Thoracic aorta (tissue), 2 donors: Measurements from ENCODE around the gene RPAP2. TPM values are rescaled to one million over a fixed set of nuclear protein-coding genes. Genes with fewer than 3 reads are reported as not detected.

Experiments used
- ATAC-seq: fragments of 150-250 bp; one replicate; pipeline ENCODE4 v1.8.0; 2017; ENCODE audit warnings: low read depth; ENCODE audit not compliant: insufficient number of reproducible peaks, low FRiP score
- DNase-seq: peaks from one replicate; pipeline ENCODE4 v3.0.0-alpha.2; 2020; ENCODE audit warnings: low spot score
- H3K27ac ChIP-seq, 2 donors: fragments of 200-600 bp; sonication (generic); 1 replicate in 1 of 2; 2 replicates in 1 of 2; pipeline ENCODE4 v1.5.1; 2016; ENCODE audit warnings: mild to moderate bottlenecking in 2 of 2, moderate library complexity in 2 of 2
- H3K27me3 ChIP-seq: fragments of 200-600 bp; sonication (generic); replicated peaks from 2 replicates; pipeline ENCODE4 v1.6.0; 2016; ENCODE audit warnings: mild to moderate bottlenecking; ENCODE audit not compliant: insufficient read depth
- H3K36me3 ChIP-seq: fragments of 200-600 bp; sonication (generic); one replicate; pipeline ENCODE4 v1.5.1; 2016
- H3K4me1 ChIP-seq, 2 donors: fragments of 200-600 bp; sonication (generic); 1 replicate in 1 of 2; 2 replicates in 1 of 2; pipeline versions ENCODE4 v1.5.1 to v1.6.0; 2016; ENCODE audit warnings: low read depth in 2 of 2, mild to moderate bottlenecking in 1 of 2; ENCODE audit not compliant: control insufficient read depth in 1 of 2
- H3K4me3 ChIP-seq: fragments of 200-600 bp; sonication (generic); 2 replicates; pipeline ENCODE4 v1.5.1; 2016; ENCODE audit warnings: mild to moderate bottlenecking
- H3K9me3 ChIP-seq: fragments of 200-600 bp; sonication (generic); 2 replicates; pipeline ENCODE4 v1.5.1; 2016
- total RNA-seq, 2 donors: library from RNA; depleted of rRNA; stranded (reverse); fragments of >200 nt; gene quantifications; one replicate each; pipeline versions ENCODE4 v1.1.0 to v1.2.3, GENCODE V29; 2016
- TF ChIP-seq, protein P1 (sequence below): fragments of 200-600 bp; sonication (generic); IDR thresholded peaks from one replicate; pipeline ENCODE4 v1.5.1; 2019; ENCODE audit warnings: antibody characterized with exemption

Gene RPAP2
- total RNA-seq, 2 donors from 2014 or later, result 7.0 to 11.2 TPM

DNA sequence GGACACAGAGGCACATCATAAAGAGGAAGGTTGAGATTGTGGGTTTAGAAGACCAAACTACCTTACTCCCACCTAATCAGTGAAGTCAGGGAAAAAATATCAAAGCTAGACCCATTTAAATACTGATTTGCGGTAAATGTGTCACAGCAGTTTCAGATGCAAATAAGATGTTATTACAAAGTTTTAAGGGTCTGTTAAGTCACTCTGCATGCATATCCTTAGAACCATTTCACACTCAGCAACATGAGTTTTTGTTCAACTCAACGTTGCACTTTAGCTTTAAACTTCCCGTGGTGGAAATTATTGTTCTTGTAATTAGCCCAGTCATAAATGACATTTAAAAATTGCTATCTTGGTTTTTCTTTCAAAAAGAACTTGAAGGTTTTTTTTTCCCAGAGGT lies 34.8 kb downstream of the RPAP2 start:
- ATAC-seq, result no peak
- no peaks in the 10 kb centered on the region for H3K27me3 ChIP-seq
- H3K27ac ChIP-seq, result no peak overlapping the region
- TF ChIP-seq, protein P1, sequence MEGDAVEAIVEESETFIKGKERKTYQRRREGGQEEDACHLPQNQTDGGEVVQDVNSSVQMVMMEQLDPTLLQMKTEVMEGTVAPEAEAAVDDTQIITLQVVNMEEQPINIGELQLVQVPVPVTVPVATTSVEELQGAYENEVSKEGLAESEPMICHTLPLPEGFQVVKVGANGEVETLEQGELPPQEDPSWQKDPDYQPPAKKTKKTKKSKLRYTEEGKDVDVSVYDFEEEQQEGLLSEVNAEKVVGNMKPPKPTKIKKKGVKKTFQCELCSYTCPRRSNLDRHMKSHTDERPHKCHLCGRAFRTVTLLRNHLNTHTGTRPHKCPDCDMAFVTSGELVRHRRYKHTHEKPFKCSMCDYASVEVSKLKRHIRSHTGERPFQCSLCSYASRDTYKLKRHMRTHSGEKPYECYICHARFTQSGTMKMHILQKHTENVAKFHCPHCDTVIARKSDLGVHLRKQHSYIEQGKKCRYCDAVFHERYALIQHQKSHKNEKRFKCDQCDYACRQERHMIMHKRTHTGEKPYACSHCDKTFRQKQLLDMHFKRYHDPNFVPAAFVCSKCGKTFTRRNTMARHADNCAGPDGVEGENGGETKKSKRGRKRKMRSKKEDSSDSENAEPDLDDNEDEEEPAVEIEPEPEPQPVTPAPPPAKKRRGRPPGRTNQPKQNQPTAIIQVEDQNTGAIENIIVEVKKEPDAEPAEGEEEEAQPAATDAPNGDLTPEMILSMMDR, result no peak
- no peak for DNase-seq
- H3K4me3 ChIP-seq, result no peak overlapping the region
- peaks cover 5% of the 10 kb centered on the region for H3K36me3 ChIP-seq
- H3K9me3 ChIP-seq, result no peaks in the 10 kb centered on the region
- H3K4me1 ChIP-seq, result no peaks in the 10 kb centered on the region

DNA sequence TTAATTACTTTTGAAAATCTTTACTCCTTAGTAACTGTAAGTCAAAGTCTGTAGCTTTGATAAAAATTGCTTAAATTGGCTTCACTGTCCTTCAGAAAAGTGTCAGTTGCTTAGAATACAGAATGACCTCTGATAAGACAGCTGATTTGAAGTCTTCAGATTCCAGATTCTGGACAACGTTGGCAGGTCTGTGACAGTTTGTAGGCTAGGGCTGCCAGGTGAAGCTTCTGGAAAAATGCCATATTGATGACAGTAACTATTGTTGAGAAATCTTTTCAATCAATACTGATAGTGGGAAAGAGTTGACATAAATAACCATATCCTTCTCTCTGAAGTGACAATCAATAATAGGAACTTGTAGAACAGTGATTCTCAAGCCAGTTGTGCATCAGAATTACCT lies 41.3 kb downstream of the RPAP2 start:
- Histone ChIP-seq H3K36me3 (peaks cover 11% of the 10 kb centered on the region), H3K4me1 (no peaks in the 10 kb centered on the region), H3K27ac (no peak overlapping the region), H3K4me3 (no peak overlapping the region), H3K9me3 (no peaks in the 10 kb centered on the region), H3K27me3 (no peaks in the 10 kb centered on the region)
- DNase-seq (no peak), ATAC-seq (no peak)
- TF ChIP-seq, protein P1, result no peak

DNA sequence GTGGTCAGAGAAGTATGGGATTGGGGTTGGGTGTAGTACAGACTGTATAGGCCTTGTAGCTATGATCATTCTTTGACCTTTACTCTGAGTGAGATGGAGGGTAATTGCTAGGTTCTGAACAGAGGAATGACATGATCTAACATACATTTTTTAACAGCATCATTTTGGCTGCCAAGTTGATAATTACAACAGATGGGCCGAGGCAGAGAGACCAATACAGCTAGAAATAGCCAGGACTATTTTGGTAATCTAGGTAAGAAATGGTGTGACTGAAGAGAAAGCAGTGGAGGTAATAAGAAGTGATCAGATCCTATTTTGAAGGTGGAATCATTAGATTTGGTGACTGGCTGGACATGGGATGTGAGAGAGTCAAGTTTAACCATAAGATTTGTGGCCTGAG lies 43.5 kb downstream of the RPAP2 start:
- ATAC-seq (no peak), DNase-seq (no peak)
- no peaks in the 10 kb centered on the region for H3K9me3 ChIP-seq
- H3K27me3 ChIP-seq, result no peaks in the 10 kb centered on the region
- peaks cover 9% of the 10 kb centered on the region for H3K36me3 ChIP-seq
- H3K4me1 ChIP-seq, result no peaks in the 10 kb centered on the region
- no peak overlapping the region for H3K27ac ChIP-seq
- no peak overlapping the region for H3K4me3 ChIP-seq
- TF ChIP-seq, protein P1, result no peak

DNA sequence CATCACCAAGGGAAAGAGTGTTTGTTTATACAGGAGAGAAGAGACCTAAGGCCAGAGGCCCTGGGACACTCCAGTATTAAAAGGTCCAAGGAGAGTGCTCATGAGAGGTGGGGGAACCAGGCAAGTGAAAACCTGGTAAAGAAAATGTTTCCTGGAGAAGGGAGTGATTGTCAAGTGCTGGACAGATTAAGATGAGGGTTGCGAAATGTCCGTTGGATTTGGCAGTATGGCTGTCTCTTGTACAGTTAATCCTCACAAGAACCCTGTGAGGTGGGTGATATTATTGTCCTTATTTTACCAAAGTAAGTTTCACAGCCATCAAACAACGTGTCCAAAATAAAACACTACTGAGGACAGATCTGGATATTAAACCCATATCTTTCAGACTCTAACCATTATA lies 44.2 kb downstream of the RPAP2 start:
- no peaks in the 10 kb centered on the region for H3K9me3 ChIP-seq
- H3K4me1 ChIP-seq, result no peaks in the 10 kb centered on the region
- H3K27ac ChIP-seq, result no peak overlapping the region
- ATAC-seq, result no peak
- H3K4me3 ChIP-seq, result no peak overlapping the region
- no peaks in the 10 kb centered on the region for H3K27me3 ChIP-seq
- DNase-seq, result no peak
- TF ChIP-seq, protein P1, result no peak
- H3K36me3 ChIP-seq, result peaks cover 9% of the 10 kb centered on the region

DNA sequence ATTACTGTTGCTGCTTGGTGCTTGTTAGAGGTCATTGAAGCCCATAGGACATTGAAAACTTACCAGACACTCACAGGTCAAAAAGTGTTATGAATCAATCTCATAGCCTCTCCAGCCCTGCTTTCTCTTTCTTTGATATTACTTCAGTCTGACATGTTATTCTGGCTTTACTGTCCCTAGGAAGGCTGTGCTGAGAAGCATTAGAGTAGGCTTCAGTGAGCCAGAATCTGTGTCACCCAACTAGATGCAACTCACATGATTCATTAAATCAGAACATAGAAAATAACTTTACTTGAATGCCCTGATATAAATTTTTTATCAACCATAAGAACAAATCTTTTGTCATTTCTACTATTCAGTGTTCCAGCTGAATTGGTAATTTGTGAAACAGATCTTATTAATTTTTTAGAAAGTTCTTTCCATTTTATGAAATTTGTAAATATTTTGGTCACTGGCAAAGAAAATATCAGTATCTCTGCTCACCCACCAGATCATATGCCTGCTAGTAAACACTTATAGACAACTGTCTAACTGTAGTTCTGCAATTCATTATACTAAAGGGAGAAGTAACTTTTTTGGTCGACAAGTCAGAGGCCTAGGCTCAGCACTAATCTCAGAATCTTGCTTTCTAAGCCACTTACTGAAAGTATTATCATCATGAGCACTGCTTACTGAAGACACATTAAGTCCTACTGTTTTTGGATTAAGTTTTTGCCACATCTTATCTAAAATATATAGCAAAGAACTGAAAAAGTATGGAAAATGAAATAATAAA lies 48.2 kb downstream of the RPAP2 start:
- no peak for DNase-seq
- no peak for ATAC-seq

More for the DNA sequence above, 48.2 kb downstream of the RPAP2 start:
- H3K36me3 ChIP-seq, result peaks cover 12% of the 10 kb centered on the region
- H3K4me1 ChIP-seq, result no peaks in the 10 kb centered on the region
- H3K9me3 ChIP-seq, result no peaks in the 10 kb centered on the region
- no peak overlapping the region for H3K27ac ChIP-seq
- no peak overlapping the region for H3K4me3 ChIP-seq
- TF ChIP-seq, protein P1, result no peak
- H3K27me3 ChIP-seq, result no peaks in the 10 kb centered on the region
